Activated T-cell treated with anti-CD3 and anti-CD28 coated beads, Interleukin-2, amount 50 U/mL, for 72 hours (primary cell): ENCODE measurements around the gene TMC5. TPM values are rescaled to one million over a fixed set of nuclear protein-coding genes. Genes with fewer than 3 reads are reported as not detected.

Source experiments
- total RNA-seq, 2 donors: library from RNA; stranded (reverse); gene quantifications; one replicate each; pipeline ENCODE4 v1.2.3, GENCODE V29; 2022

The TMC5 gene
- total RNA-seq, 2 donors from 2014 or later = not detected

Other genes starting within 250 kb of the TMC5 start
- gene SYT17, start 249.6 kb upstream of the TMC5 start, total RNA-seq = under 1 TPM; 0.36 to 0.39 TPM
- gene CLEC19A, start 132.2 kb upstream of the TMC5 start, total RNA-seq = not detected
- 10 to 100 TPM; 26.3 TPM for gene GDE1, start 104.2 kb downstream of the TMC5 start, total RNA-seq
- gene CCP110, start 106.1 kb downstream of the TMC5 start, total RNA-seq = 10 to 100 TPM; 22.9 to 30.2 TPM
- 10 to 100 TPM; 46.5 to 57.8 TPM for gene VPS35L, start 137.8 kb downstream of the TMC5 start, total RNA-seq